A549 (cell line): ENCODE results near the gene CLCF1. TPM values are rescaled to one million over a fixed set of nuclear protein-coding genes. Genes with fewer than 3 reads are reported as not detected.

ENCODE experiments used
- ATAC-seq, 2 experiments: fragments of 200-7000 bp in 1 of 2; fragments of >200 bp in 1 of 2; cut with Nextera tagmentation in 1 of 2; cut with Tn5 transposase in 1 of 2; 3 replicates each; pipeline versions ENCODE4 v1.8.0 to v1.9.1; 2018 to 2020; ENCODE audit warnings: mild to moderate bottlenecking in 1 of 2, moderate library complexity in 1 of 2
- CTCF ChIA-PET: fragments of 300-600 bp; sonication (Branson Sonifier 250); formaldehyde crosslinking; extraction: SDS; loops from one replicate; lab custom pipeline; 2021; ENCODE audit warnings: antibody characterized with exemption, inconsistent platforms; lab: Yijun Ruan, JAX
- POLR2A ChIA-PET: fragments of 350-600 bp; formaldehyde crosslinking; extraction: SDS; loops from one replicate; lab custom pipeline; 2021; ENCODE audit warnings: antibody characterized with exemption, inconsistent platforms; lab: Yijun Ruan, JAX
- DNase-seq, 2 experiments: peaks; one replicate each; pipeline versions ENCODE4 v3.0.0 to v3.0.0-alpha.2; 2011 to 2016; ENCODE audit warnings: low read depth in 1 of 2, low spot score in 1 of 2
- FAIRE-seq: peaks from 2 replicates; lab custom pipeline; 2011; peaks lifted over from hg19 to GRCh38; lab: Jason Lieb, UNC
- H3K27ac ChIP-seq, 2 experiments: fragments of >200 bp; sonication (Bioruptor Twin); formaldehyde crosslinking; 3 replicates each; pipeline ENCODE4 v1.5.1; 2016 to 2017
- H3K4me1 ChIP-seq: fragments of >200 bp; sonication (Bioruptor Twin); formaldehyde crosslinking; 3 replicates; pipeline ENCODE4 v1.6.1; 2016
- H3K4me2 ChIP-seq: fragments of >200 bp; sonication (Bioruptor Twin); formaldehyde crosslinking; 3 replicates; pipeline ENCODE4 v1.6.1; 2016
- H3K4me3 ChIP-seq: fragments of >200 bp; sonication (Bioruptor Twin); formaldehyde crosslinking; 3 replicates; pipeline ENCODE4 v1.5.1; 2016
- H3K9me3 ChIP-seq: fragments of >200 bp; sonication (Bioruptor Twin); formaldehyde crosslinking; 3 replicates; pipeline ENCODE4 v1.6.1; 2016
- ATOH8 ChIP-seq: fragments of 250-450 bp; sonication (Bioruptor Pico); IDR thresholded peaks from 2 replicates; pipeline ENCODE4 v1.5.0; 2020; ENCODE audit warnings: low read depth, mild to moderate bottlenecking, moderate library complexity
- BCL3 ChIP-seq: fragments of >200 bp; sonication (Bioruptor Twin); formaldehyde crosslinking; IDR thresholded peaks from 3 replicates; pipeline ENCODE4 v1.6.1; 2016
- CHD4 ChIP-seq: fragments of 200-600 bp; sonication (generic); IDR thresholded peaks from 2 replicates; pipeline ENCODE4 v1.6.1; 2016; ENCODE audit warnings: antibody characterized with exemption, mild to moderate bottlenecking, borderline replicate concordance
- EHMT2 ChIP-seq: fragments of 200-600 bp; sonication (generic); IDR thresholded peaks from 2 replicates; pipeline ENCODE4 v1.6.1; 2016; ENCODE audit warnings: antibody characterized with exemption, low read depth, mild to moderate bottlenecking, moderate library complexity
- EP300 ChIP-seq, 2 experiments: fragments of >200 bp; sonication (Bioruptor Twin); formaldehyde crosslinking; IDR thresholded peaks; 2 replicates in 1 of 2; 3 replicates in 1 of 2; pipeline ENCODE4 v1.6.1; 2016 to 2017
- FOSB ChIP-seq: fragments of 250-450 bp; sonication (Bioruptor Pico); IDR thresholded peaks from 2 replicates; pipeline ENCODE4 v1.5.0; 2020; ENCODE audit warnings: mild to moderate bottlenecking, moderate library complexity
- FOXS1 ChIP-seq: fragments of 250-450 bp; sonication (Bioruptor Pico); IDR thresholded peaks from 2 replicates; pipeline ENCODE4 v1.5.0; 2020; ENCODE audit warnings: mild to moderate bottlenecking, moderate library complexity
- HES2 ChIP-seq: fragments of >200 bp; sonication (Bioruptor Twin); formaldehyde crosslinking; IDR thresholded peaks from 2 replicates; pipeline ENCODE4 v1.6.1; 2016
- HEYL ChIP-seq: fragments of 250-450 bp; sonication (Bioruptor Pico); IDR thresholded peaks from 2 replicates; pipeline ENCODE4 v1.8.0; 2021; ENCODE audit warnings: mild to moderate bottlenecking, moderate library complexity
- HOXB13 ChIP-seq: fragments of 250-450 bp; sonication (Bioruptor Pico); IDR thresholded peaks from 2 replicates; pipeline ENCODE4 v1.5.0; 2020; ENCODE audit warnings: low read depth, mild to moderate bottlenecking, moderate library complexity
- HOXB5 ChIP-seq: fragments of 250-450 bp; sonication (Bioruptor Pico); IDR thresholded peaks from 2 replicates; pipeline ENCODE4 v1.5.0; 2020; ENCODE audit warnings: mild to moderate bottlenecking, moderate library complexity
- JUN ChIP-seq, 2 experiments: fragments of >200 bp; sonication (Bioruptor Twin); formaldehyde crosslinking; IDR thresholded peaks; 2 replicates in 1 of 2; 3 replicates in 1 of 2; pipeline ENCODE4 v1.6.1; 2016 to 2017
- JUNB ChIP-seq: fragments of >200 bp; sonication (Bioruptor Twin); formaldehyde crosslinking; IDR thresholded peaks from 2 replicates; pipeline ENCODE4 v1.6.1; 2016
- POLR2A ChIP-seq: IDR thresholded peaks from 2 replicates; pipeline ENCODE4 v1.6.1; 2012; ENCODE audit warnings: mild to moderate bottlenecking, low read length
- POLR2AphosphoS2 ChIP-seq: conservative IDR thresholded peaks from 2 replicates; pipeline ENCODE4 v1.6.1; 2012; ENCODE audit warnings: low read length, improper control_type of control experiment, inconsistent platforms
- RCOR1 ChIP-seq: fragments of 150-350 bp; IDR thresholded peaks from 2 replicates; pipeline ENCODE4 v1.6.1; 2014; ENCODE audit warnings: antibody characterized with exemption, low read length, low read depth
- REST ChIP-seq: fragments of 200-600 bp; sonication (generic); IDR thresholded peaks from 2 replicates; pipeline ENCODE4 v1.6.1; 2016; ENCODE audit warnings: antibody characterized with exemption, mild to moderate bottlenecking, moderate library complexity
- RNF2 ChIP-seq: fragments of 200-600 bp; sonication (generic); IDR thresholded peaks from 2 replicates; pipeline ENCODE4 v1.6.1; 2016; ENCODE audit warnings: low read depth, mild to moderate bottlenecking, antibody characterized with exemption, moderate library complexity, borderline replicate concordance
- SMC3 ChIP-seq: fragments of >200 bp; sonication (Bioruptor Twin); formaldehyde crosslinking; IDR thresholded peaks from 3 replicates; pipeline ENCODE4 v1.6.1; 2018; ENCODE audit warnings: inconsistent platforms
- TP53 ChIP-seq: fragments of 250-450 bp; sonication (Bioruptor Pico); IDR thresholded peaks from 2 replicates; pipeline ENCODE4 v1.5.0; 2021; ENCODE audit warnings: mild to moderate bottlenecking, moderate library complexity
- ZC3H11A ChIP-seq: fragments of 450-650 bp; IDR thresholded peaks from 2 replicates; pipeline ENCODE4 v1.6.1; 2014; ENCODE audit warnings: antibody characterized with exemption, mild to moderate bottlenecking
- ZNF302 ChIP-seq: fragments of 250-450 bp; sonication (Bioruptor Pico); IDR thresholded peaks from 2 replicates; pipeline ENCODE4 v1.9.0; 2021; ENCODE audit warnings: inconsistent platforms, mild to moderate bottlenecking, moderate library complexity
- WGBS: methylation state at CpG from one replicate; pipeline ENCODE4 v1.1.6; 2017; ENCODE audit errors: missing lambda C conversion rate; 5-methylcytosine and 5-hydroxymethylcytosine counted together
- polyA plus RNA-seq, 4 experiments: library from polyadenylated mRNA; depleted of rRNA in 3 of 4; stranded (reverse); fragments of >200 nt; fragmentation: RNase III in 1 of 4; extraction: RNeasy Plus Mini Kit Qiagen cat#74134 plus additional on column Dnase treatment in 1 of 4; gene quantifications; 2 replicates in 3 of 4; 3 replicates in 1 of 4; pipeline ENCODE4 v1.2.3, GENCODE V29; 2011 to 2017

The CLCF1 gene
- polyA plus RNA-seq, 2 of the 4 experiments (the other 2 are of a cell fraction) = 23.9 to 31.0 TPM

- TF ChIP-seq ZC3H11A = no peak
- no peak for TF ChIP-seq TP53 (CRISPR knock-in tag)
- TF ChIP-seq JUN (IDR thresholded peaks at IDR 0.05) = no peak
- TF ChIP-seq HEYL (CRISPR knock-in tag) = no peak
- Histone ChIP-seq H3K4me1 (peaks cover 78% of the 10 kb centered on the region), H3K27ac (peak overlapping the region; percentile 30 to 67; a peak in 5 of 6 replicates), H3K4me2 (0 out of 3 replicates have a peak overlapping the region, but pooled peaks have one; percentile 8), H3K9me3 (no peaks in the 10 kb centered on the region), H3K4me3 (no peak overlapping the region)
- POLR2A ChIA-PET = interaction anchor here (0.8 to 1.6 kb wide), 3 partner anchors 25 to 79 kb away, joined by 3 to 10 read pairs (median 3); partner anchors contain the start of genes CLCF1, RAD9A and RPS6KB2
- WGBS = 66% methylated on average over 5 of the region's 5 CpGs
- DNase-seq (peak in 1 of 2 experiments; percentile 41), FAIRE-seq (no peak), ATAC-seq (no peak)
- CTCF ChIA-PET = interaction anchor here (0.5 to 20.0 kb wide), 6 partner anchors 10 to 307 kb away, joined by 3 to 1913 read pairs (median 4); partner anchors contain the start of genes CLCF1, PPP1CA, RAD9A and TBC1D10C
Measured at GRCh38 chr11:67349036-67349435, 24.4 kb downstream of the CLCF1 start.

- Histone ChIP-seq H3K4me1 (peaks cover 76% of the 10 kb centered on the region), H3K9me3 (no peaks in the 10 kb centered on the region), H3K4me3 (no peak overlapping the region), H3K4me2 (0 out of 3 replicates have a peak overlapping the region, but pooled peaks have one; percentile 8), H3K27ac (peak overlapping the region; percentile 65 to 67; a peak in 5 of 6 replicates)
- TF ChIP-seq POLR2AphosphoS2 = peak; percentile 28; the same call in 1 of the 2 replicates
- TF ChIP-seq REST = no peak
- WGBS = 76% methylated on average over 11 of the region's 11 CpGs
- peak in 1 of 2 experiments; percentile 16 for DNase-seq
- ATAC-seq = no peak
- FAIRE-seq = no peak
- ChIA-PET POLR2A (interaction anchor here (0.7 to 1.6 kb wide), 3 partner anchors 26 to 80 kb away, joined by 3 to 10 read pairs (median 3); partner anchors contain the start of genes CLCF1 and RPS6KB2), CTCF (interaction anchor here (0.7 to 20.0 kb wide), 9 partner anchors 8 to 86 kb away, joined by 3 to 1913 read pairs (median 14); partner anchors contain the start of genes CLCF1, PPP1CA, RAD9A and TBC1D10C)
Measured at GRCh38 chr11:67347964-67348749, 25.2 kb downstream of the CLCF1 start.

- CTCF ChIA-PET = interaction anchor here (0.6 to 8.6 kb wide), 41 partner anchors 9 to 340 kb away, joined by 3 to 212 read pairs (median 4); partner anchors contain the start of genes AIP, CDK2AP2, POLD4 and PPP1CA
- Histone ChIP-seq H3K9me3 (0 out of 3 replicates have a peak, but pooled peaks cover 4% of the 10 kb centered on the region), H3K4me2 (peak overlapping the region; percentile 49), H3K27ac (peak overlapping the region; percentile 65 to 82), H3K4me3 (no peak overlapping the region), H3K4me1 (peaks cover 62% of the 10 kb centered on the region)
- ATAC-seq (peak; percentile 84 to 90), FAIRE-seq (peak; percentile 68), DNase-seq (peak; percentile 83 to 97)
- WGBS = 10% methylated on average over 7 of the region's 7 CpGs
- POLR2A ChIA-PET = interaction anchor here (0.7 to 2.2 kb wide), 10 partner anchors 9 to 286 kb away, joined by 3 to 37 read pairs (median 4); partner anchors contain the start of genes CLCF1, PPP1CA and RAD9A
- TF ChIP-seq HOXB5 = peak; percentile 46; the same call in 1 of the 2 replicates
- no peak for TF ChIP-seq ZNF302 (CRISPR knock-in tag)
- TF ChIP-seq ATOH8 (CRISPR knock-in tag) = peak; percentile 82
- 0 out of 2 replicates have a peak, but pooled peaks have one; percentile 76 for TF ChIP-seq HOXB13 (CRISPR knock-in tag)
- TF ChIP-seq JUNB = peak; percentile 76
- peak; percentile 23 to 54; a peak in 1 of 5 replicates for TF ChIP-seq EP300 (IDR thresholded peaks at IDR 0.05)
- no peak for TF ChIP-seq RNF2
- no peak for TF ChIP-seq RCOR1
- TF ChIP-seq FOXS1 (CRISPR knock-in tag) = 0 out of 2 replicates have a peak, but pooled peaks have one; percentile 38
- peak; percentile 78 for TF ChIP-seq SMC3
- 0 out of 3 replicates have a peak, but pooled peaks have one; percentile 48 for TF ChIP-seq BCL3
- TF ChIP-seq EHMT2 = 0 out of 2 replicates have a peak, but pooled peaks have one; percentile 43
- no peak for TF ChIP-seq POLR2A
- TF ChIP-seq POLR2AphosphoS2 = peak; percentile 56; the same call in 1 of the 2 replicates
- TF ChIP-seq HES2 = 0 out of 2 replicates have a peak, but pooled peaks have one; percentile 24
- no peak for TF ChIP-seq CHD4
- 0 out of 2 replicates have a peak, but pooled peaks have one; percentile 66 for TF ChIP-seq FOSB (CRISPR knock-in tag)
Measured at GRCh38 chr11:67345920-67346819, 27.2 kb downstream of the CLCF1 start.
